Measurements from ENCODE around the gene FRMD4B.

Gene FRMD4B

GRCh38 chr3:69364354-69364753 is 21.5 kb downstream of the FRMD4B start:
- DNase-seq (ENCODE audit: low spot score): no peak

- no peak for DNase-seq (ENCODE audit: low spot score)
Observed at GRCh38 chr3:69360690-69361089, 25.2 kb downstream of the FRMD4B start.

- no peak for DNase-seq (ENCODE audit: low spot score)
Observed at GRCh38 chr3:69359916-69360315, 26.0 kb downstream of the FRMD4B start.

DNA sequence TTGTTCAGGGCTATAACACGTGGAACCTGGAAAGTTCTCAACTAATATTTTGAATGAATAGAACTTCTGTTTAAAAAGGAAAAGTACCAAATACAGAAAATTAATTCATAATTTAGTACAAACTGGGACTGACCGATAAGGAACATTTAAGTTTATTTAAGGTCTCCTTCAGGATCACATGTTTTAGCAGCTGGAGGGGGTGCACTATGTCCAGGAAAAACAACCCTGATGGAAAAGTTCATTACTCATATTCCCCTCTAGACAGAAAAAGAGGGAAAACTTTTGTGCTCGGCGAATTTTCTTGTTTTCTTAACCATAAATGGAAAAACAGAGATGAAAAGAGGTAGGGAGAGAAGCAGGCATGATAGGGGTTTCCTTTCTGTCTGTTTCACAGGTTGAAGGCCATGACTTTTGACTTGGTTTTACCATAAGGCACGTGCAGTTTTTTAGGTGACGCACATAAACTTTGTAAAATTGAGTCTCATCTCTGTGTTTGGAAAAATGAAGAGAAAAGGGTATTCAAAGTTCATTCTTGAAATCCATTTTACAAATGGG is 26.5 kb downstream of the FRMD4B start:
- no peak for DNase-seq (ENCODE audit: low spot score)

- DNase-seq (ENCODE audit: low spot score): no peak
Observed at GRCh38 chr3:69357196-69357595, 28.7 kb downstream of the FRMD4B start.

GRCh38 chr3:69354948-69355347 is 30.9 kb downstream of the FRMD4B start:
- no peak for DNase-seq (ENCODE audit: low spot score)

- no peak for DNase-seq (ENCODE audit: low spot score)
Observed at GRCh38 chr3:69353503-69353902, 32.4 kb downstream of the FRMD4B start.

DNA sequence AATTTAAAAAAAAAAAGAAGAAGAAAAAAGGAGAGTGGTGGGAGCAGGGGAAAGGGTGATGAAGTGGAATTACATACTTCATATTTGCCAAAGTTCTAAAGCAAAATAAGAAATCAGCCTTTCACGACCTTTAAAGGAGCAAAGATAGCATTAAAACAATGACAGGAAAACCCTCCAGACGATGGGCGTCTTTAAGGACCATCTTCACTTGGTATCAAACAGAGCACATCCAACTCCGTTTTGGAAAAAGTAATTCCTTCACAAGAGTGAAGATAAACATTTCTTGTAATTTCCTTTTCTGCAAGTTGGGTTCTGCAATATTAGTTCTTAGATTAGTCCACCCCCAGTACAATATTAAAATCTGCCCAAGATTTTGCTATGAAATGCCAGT is 32.8 kb downstream of the FRMD4B start:
- no peak for DNase-seq (ENCODE audit: low spot score)

GRCh38 chr3:69352305-69353087 is 33.4 kb downstream of the FRMD4B start:
- DNase-seq (ENCODE audit: low spot score): no peak

DNA sequence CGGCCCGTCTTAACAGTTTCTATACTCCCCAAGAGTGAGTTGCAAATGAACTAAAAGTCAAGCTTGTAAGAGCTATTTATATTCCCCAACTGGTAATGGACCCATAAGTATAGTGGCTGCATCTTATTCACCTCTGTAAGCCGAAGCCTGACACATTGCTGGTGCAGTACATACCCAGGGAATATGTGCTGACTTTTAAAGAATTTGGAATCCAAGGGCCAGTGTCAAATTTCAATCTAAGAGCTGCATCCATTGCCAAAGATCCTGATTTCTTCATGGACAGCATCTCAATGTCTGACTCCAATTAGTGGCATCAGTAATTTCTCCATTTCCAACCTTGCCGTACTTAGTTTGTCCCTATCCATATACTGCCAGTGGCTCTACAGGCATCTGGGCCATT is 42.0 kb downstream of the FRMD4B start:
- no peak for DNase-seq (ENCODE audit: low spot score)

GRCh38 chr3:69342074-69342473 is 43.8 kb downstream of the FRMD4B start:
- no peak for DNase-seq (ENCODE audit: low spot score)

- DNase-seq (ENCODE audit: low spot score): no peak
Observed at GRCh38 chr3:69339760-69340159, 46.1 kb downstream of the FRMD4B start.

DNA sequence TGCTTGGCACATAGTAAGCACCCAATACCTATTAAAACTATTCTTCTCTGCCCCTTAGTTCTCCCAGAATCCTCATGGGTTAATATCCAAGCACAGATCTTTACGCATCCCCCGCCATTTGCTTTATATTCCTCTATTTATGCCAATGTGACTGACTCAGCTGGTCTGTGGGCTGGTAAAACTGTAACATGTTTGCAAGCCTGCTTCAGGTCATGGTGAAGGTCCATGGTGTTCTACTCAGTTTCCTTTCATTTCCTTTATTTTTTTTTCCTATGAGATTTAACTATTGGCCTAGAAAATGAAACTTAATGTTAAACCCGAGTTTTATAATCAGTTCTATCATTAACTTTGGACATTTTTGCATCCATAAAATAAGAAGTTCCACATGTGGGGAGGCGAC is 47.0 kb downstream of the FRMD4B start:
- no peak for DNase-seq (ENCODE audit: low spot score)

GRCh38 chr3:69332934-69333333 is 53.0 kb downstream of the FRMD4B start:
- DNase-seq (ENCODE audit: low spot score): no peak

DNA sequence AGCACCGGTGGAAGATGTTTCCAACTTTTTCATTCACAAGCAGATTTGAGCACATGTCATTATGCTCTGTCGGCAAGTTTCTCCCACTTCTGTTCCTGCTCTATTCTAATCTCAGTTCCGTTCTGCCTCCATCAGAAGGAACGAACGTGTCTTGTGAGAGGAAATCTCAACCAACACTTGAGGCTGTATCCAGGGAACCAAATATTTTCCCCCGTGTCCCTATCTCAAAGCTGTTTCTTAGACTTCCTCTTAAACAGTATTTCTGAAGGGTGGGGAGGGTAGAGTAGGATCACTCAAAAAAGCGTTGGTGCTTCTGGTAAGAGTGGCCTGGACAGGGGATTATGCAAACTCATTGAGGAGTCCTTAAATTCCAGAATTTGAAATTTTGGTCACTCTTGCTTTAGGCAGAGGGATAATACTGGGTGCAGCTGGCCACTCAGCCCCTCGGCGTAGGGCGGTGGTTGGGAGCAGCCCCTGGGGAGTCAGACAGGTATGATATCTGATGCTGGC is 54.9 kb downstream of the FRMD4B start:
- DNase-seq (ENCODE audit: low spot score): no peak

GRCh38 chr3:69329892-69330291 is 56.0 kb downstream of the FRMD4B start:
- no peak for DNase-seq (ENCODE audit: low spot score)

GRCh38 chr3:69328963-69329302 is 57.0 kb downstream of the FRMD4B start:
- DNase-seq (ENCODE audit: low spot score): no peak

- DNase-seq (ENCODE audit: low spot score): no peak
Observed at GRCh38 chr3:69328103-69328962, 57.6 kb downstream of the FRMD4B start.

GRCh38 chr3:69326855-69327300 is 59.0 kb downstream of the FRMD4B start:
- peak; percentile 80 for DNase-seq (ENCODE audit: low spot score)

GRCh38 chr3:69325151-69325550 is 60.7 kb downstream of the FRMD4B start:
- DNase-seq (ENCODE audit: low spot score): no peak

DNA sequence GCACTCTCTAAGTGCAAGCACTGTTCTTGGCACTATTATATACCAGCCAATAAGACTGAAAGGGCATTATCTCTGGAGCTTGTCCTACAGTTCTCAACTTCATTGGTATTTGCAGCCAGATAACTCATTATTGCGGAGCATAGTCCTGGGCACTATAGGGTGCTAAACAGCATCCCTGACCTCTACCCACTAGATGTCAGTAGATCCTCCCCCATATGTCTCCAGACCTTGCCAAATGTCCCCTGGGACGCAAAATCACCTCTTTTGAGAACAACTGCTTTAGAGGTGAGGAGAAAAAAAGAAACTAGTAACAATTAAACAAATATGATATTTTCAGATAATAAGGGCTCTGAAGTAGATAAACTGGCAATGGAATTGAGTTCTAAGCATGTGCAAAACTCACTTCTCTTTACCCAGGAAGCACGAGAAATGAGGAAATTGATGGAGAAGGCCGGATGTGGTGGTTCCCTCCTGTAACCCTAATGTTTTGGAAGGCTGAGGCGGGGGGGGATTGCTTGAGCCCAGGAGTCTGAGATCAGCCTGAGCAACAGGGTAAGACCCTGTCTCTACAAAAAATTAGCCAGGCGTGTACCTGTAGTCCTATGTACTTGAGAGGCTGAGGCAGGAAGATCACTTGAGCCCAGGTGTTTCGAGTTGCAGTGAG is 61.4 kb downstream of the FRMD4B start:
- DNase-seq (ENCODE audit: low spot score): peak; percentile 37

DNA sequence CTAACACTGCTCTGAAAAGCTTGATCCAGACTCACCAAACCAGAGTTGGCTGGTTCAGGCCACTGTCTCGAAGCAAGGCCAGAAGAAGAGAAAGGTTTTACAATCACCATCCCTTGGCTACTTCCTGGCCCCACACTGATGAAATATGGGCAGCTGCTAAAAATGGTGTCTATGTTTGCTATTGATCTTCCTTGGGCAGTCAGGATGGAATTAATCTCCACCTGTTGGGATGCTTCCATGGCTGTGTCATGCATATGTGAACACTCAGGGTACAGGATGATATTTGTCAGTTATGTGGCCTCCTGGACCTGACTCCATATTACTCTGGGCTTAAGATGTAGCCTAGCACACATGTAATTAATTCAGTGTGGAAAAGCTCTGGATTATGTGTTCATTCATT is 61.9 kb downstream of the FRMD4B start:
- no peak for DNase-seq (ENCODE audit: low spot score)
